ENCODE measurements around the gene DNAAF2. TPM values are rescaled to one million over a fixed set of nuclear protein-coding genes. Genes with fewer than 3 reads are reported as not detected.

The DNAAF2 gene
- total and polyA plus RNA-seq, 2 of the 13 experiments (the other 11 are each of a cell fraction or from before 2014, with no cell fraction given): 6.1 to 13.6 TPM

DNA sequence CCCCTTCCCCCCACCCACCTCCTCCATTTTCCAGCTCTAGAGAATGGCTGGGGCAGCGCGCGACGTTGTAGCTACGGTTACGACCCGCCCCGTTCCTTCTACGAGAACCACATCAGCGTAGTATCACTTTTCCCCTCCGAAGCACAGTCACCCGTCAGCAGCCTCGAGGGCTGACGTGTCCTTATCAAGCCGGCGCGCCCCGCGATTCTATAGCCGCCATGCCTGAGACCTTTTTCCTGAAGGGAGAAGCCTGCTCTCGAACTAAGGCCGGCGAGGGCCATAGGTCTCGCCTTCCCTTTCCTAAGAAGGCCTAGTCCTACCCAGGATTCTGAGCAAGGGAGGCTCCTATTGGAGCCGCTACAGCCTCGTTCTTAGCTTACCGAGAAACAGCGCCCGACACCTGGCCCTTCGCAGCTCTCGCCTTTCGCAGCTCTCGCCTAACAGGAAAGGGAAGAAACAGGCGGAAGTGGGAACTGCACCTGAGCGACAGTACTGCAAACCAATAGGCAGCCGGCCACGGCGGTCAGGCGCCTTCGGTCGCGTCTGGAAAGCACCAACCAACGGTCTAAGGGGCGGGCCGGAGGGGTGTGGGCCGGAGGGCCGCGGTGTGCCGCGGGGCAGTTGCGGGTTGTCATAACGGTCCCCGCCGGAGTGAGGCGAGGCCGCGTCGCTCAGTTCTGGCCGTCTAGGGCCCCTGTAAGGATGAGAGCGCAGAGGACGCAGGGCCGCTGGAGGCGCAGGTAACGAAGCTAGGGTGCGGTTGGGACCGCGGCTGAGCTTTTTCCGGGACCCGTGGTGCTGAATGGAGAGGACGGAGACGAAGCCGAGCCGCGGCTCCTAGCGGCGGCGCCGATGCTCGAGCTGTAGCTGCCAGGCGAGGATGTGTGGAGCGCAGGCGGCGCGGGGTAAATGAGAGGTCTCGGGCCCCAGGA, 14.6 kb downstream of the DNAAF2 start, which contains the start of the genes MGAT2 and RPL36AL (continued):
- no peak for TF ChIP-seq SRSF9 (IDR thresholded peaks at IDR 0.05; ENCODE audit: borderline replicate concordance, insufficient read depth, low read depth, low read length, poor library complexity, severe bottlenecking)
- peak; percentile 53; the same call in 1 of the 2 replicates for TF ChIP-seq ZBTB20 (CRISPR knock-in tag; IDR thresholded peaks at IDR 0.05; ENCODE audit: borderline replicate concordance, low read depth)
- TF ChIP-seq SP4 (CRISPR knock-in tag; IDR thresholded peaks at IDR 0.05): 0 out of 2 replicates have a peak, but pooled peaks have one; percentile 22
- TF ChIP-seq EZH2 (conservative IDR thresholded peaks at IDR 0.05; ENCODE audit: low read depth, low read length): no peak
- TF ChIP-seq JUNB (CRISPR knock-in tag; IDR thresholded peaks at IDR 0.05; ENCODE audit: borderline replicate concordance): no peak
- peak; percentile 6; the same call in 1 of the 2 replicates for TF ChIP-seq BHLHE40 (IDR thresholded peaks at IDR 0.05; ENCODE audit: low read length)
- 0 out of 2 replicates have a peak, but pooled peaks have one; percentile 79 for TF ChIP-seq KDM5B (CRISPR knock-in tag; IDR thresholded peaks at IDR 0.05; ENCODE audit: borderline replicate concordance)
- TF ChIP-seq ATF7-NPFF (CRISPR knock-in tag; IDR thresholded peaks at IDR 0.05; ENCODE audit: low read depth): peak; percentile 68; the same call in 1 of the 2 replicates
- TF ChIP-seq ZNF839 (CRISPR knock-in tag; IDR thresholded peaks at IDR 0.05; ENCODE audit: borderline replicate concordance): no peak
- peak; percentile 96 for TF ChIP-seq ZFY (CRISPR knock-in tag; IDR thresholded peaks at IDR 0.05)
- TF ChIP-seq, protein P1, sequence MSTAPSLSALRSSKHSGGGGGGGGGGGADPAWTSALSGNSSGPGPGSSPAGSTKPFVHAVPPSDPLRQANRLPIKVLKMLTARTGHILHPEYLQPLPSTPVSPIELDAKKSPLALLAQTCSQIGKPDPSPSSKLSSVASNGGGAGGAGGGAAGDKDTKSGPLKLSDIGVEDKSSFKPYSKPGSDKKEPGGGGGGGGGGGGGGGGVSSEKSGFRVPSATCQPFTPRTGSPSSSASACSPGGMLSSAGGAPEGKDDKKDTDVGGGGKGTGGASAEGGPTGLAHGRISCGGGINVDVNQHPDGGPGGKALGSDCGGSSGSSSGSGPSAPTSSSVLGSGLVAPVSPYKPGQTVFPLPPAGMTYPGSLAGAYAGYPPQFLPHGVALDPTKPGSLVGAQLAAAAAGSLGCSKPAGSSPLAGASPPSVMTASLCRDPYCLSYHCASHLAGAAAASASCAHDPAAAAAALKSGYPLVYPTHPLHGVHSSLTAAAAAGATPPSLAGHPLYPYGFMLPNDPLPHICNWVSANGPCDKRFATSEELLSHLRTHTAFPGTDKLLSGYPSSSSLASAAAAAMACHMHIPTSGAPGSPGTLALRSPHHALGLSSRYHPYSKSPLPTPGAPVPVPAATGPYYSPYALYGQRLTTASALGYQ (CRISPR knock-in tag; IDR thresholded peaks at IDR 0.05): peak; percentile 25; the same call in 1 of the 2 replicates
- TF ChIP-seq MEF2D (CRISPR knock-in tag; IDR thresholded peaks at IDR 0.05): peak; percentile 25; the same call in 1 of the 2 replicates
- no peak for TF ChIP-seq ZNF572 (CRISPR knock-in tag; IDR thresholded peaks at IDR 0.05)
- TF ChIP-seq TCF7L2 (IDR thresholded peaks at IDR 0.05; ENCODE audit: low read depth, low read length): no peak
- TF ChIP-seq, protein P2, sequence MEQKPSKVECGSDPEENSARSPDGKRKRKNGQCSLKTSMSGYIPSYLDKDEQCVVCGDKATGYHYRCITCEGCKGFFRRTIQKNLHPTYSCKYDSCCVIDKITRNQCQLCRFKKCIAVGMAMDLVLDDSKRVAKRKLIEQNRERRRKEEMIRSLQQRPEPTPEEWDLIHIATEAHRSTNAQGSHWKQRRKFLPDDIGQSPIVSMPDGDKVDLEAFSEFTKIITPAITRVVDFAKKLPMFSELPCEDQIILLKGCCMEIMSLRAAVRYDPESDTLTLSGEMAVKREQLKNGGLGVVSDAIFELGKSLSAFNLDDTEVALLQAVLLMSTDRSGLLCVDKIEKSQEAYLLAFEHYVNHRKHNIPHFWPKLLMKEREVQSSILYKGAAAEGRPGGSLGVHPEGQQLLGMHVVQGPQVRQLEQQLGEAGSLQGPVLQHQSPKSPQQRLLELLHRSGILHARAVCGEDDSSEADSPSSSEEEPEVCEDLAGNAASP (CRISPR knock-in tag; IDR thresholded peaks at IDR 0.05; ENCODE audit: borderline replicate concordance): no peak; the same call in 1 of the 2 replicates
- TF ChIP-seq DMAP1 (CRISPR knock-in tag; IDR thresholded peaks at IDR 0.05): peak; percentile 90
- no peak; the same call in 1 of the 2 replicates for TF ChIP-seq BRCA1 (CRISPR knock-in tag; IDR thresholded peaks at IDR 0.05)
- peak; percentile 87 for TF ChIP-seq KAT8 (CRISPR knock-in tag; IDR thresholded peaks at IDR 0.05)
- peak; percentile 85 for TF ChIP-seq GABPA (IDR thresholded peaks at IDR 0.05; ENCODE audit: low read depth, low read length)
- peak; percentile 95 for TF ChIP-seq GABPA (CRISPR knock-in tag; IDR thresholded peaks at IDR 0.05; ENCODE audit: low read depth)
- no peak for TF ChIP-seq ZNF597 (CRISPR knock-in tag; IDR thresholded peaks at IDR 0.05)
- TF ChIP-seq SRSF4 (IDR thresholded peaks at IDR 0.05; ENCODE audit: low read depth, low read length, poor library complexity, severe bottlenecking): no peak
- peak; percentile 97 for TF ChIP-seq NFYC (CRISPR knock-in tag; IDR thresholded peaks at IDR 0.05)
- TF ChIP-seq, protein P3, sequence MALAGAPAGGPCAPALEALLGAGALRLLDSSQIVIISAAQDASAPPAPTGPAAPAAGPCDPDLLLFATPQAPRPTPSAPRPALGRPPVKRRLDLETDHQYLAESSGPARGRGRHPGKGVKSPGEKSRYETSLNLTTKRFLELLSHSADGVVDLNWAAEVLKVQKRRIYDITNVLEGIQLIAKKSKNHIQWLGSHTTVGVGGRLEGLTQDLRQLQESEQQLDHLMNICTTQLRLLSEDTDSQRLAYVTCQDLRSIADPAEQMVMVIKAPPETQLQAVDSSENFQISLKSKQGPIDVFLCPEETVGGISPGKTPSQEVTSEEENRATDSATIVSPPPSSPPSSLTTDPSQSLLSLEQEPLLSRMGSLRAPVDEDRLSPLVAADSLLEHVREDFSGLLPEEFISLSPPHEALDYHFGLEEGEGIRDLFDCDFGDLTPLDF (CRISPR knock-in tag; IDR thresholded peaks at IDR 0.05): peak; percentile 13; the same call in 1 of the 2 replicates
